A673 (cell line): Measurements from ENCODE around the gene PSMB3. TPM values are rescaled to one million over a fixed set of nuclear protein-coding genes. Genes with fewer than 3 reads are reported as not detected.

Experiments
- BruUV-seq: library from RNA; stranded (reverse); fragments of 400-500 nt; replicated peaks from 2 replicates; lab custom pipeline; 2021; lab: Mats Ljungman, UMichigan
- CTCF ChIA-PET: fragments of 300-600 bp; sonication (Branson Sonifier 250); formaldehyde crosslinking; loops from one replicate; lab custom pipeline; 2022; ENCODE audit warnings: antibody characterized with exemption; lab: Charles Lee
- POLR2A ChIA-PET: fragments of 300-600 bp; sonication (Branson Sonifier 250); formaldehyde crosslinking; loops from one replicate; lab custom pipeline; 2022; ENCODE audit warnings: antibody characterized with exemption; ENCODE audit not compliant: low non-redundant PET; lab: Charles Lee
- DNase-seq: peaks from one replicate; pipeline ENCODE4 v3.0.0-alpha.2; 2015; ENCODE audit warnings: low spot score
- H3K27ac ChIP-seq: fragments of 200-600 bp; sonication (generic); 2 replicates; pipeline ENCODE4 v1.5.1; 2016; ENCODE audit warnings: mixed run types, low read depth, mild to moderate bottlenecking, mixed read lengths, antibody characterized with exemption, low read length; ENCODE audit not compliant: poor library complexity, severe bottlenecking
- H3K27me3 ChIP-seq: fragments of 200-600 bp; sonication (generic); replicated peaks from 2 replicates; pipeline ENCODE4 v1.6.1; 2017; ENCODE audit warnings: mixed run types, low read depth, mild to moderate bottlenecking, mixed read lengths, antibody characterized with exemption, low read length; ENCODE audit not compliant: insufficient read depth, poor library complexity
- H3K36me3 ChIP-seq: fragments of 200-600 bp; sonication (generic); 2 replicates; pipeline ENCODE4 v1.6.1; 2016; ENCODE audit warnings: mixed run types, mild to moderate bottlenecking, mixed read lengths, antibody characterized with exemption, low read length; ENCODE audit not compliant: insufficient read depth, poor library complexity, severe bottlenecking
- H3K4me1 ChIP-seq: fragments of 200-600 bp; sonication (generic); 2 replicates; pipeline ENCODE4 v1.6.1; 2017; ENCODE audit warnings: mixed run types, mild to moderate bottlenecking, mixed read lengths, antibody characterized with exemption, low read length; ENCODE audit not compliant: insufficient read depth, poor library complexity, severe bottlenecking
- H3K4me3 ChIP-seq: fragments of 200-600 bp; sonication (generic); 2 replicates; pipeline ENCODE4 v1.5.1; 2016; ENCODE audit warnings: low read depth, mixed run types, mild to moderate bottlenecking, mixed read lengths, low read length; ENCODE audit not compliant: poor library complexity, severe bottlenecking
- H3K9me3 ChIP-seq: fragments of 200-600 bp; sonication (generic); 2 replicates; pipeline ENCODE4 v1.6.1; 2016; ENCODE audit warnings: mixed run types, low read depth, mild to moderate bottlenecking, mixed read lengths, antibody characterized with exemption, low read length; ENCODE audit not compliant: poor library complexity, severe bottlenecking
- EZH2 ChIP-seq: fragments of 200-600 bp; sonication (generic); IDR thresholded peaks from 2 replicates; pipeline ENCODE4 v1.6.1; 2017; ENCODE audit warnings: borderline replicate concordance, low read depth, mild to moderate bottlenecking, mixed read lengths, antibody characterized with exemption, low read length; ENCODE audit not compliant: poor library complexity, severe bottlenecking
- intact Hi-C: fragments of 100-400 bp; cut with micrococcal nuclease; formaldehyde crosslinking; loops from one replicate; pipeline ENCODE4 v1.10.0; 2022; ENCODE audit not compliant: unreplicated experiment
- total RNA-seq: library from RNA; stranded (reverse); gene quantifications from 2 replicates; pipeline ENCODE4 v1.2.3, GENCODE V29; 2021
- TF ChIP-seq, protein P1 (sequence below): fragments of 300-800, 200-600 bp; sonication (generic); conservative IDR thresholded peaks from 2 replicates; pipeline ENCODE4 v1.5.1; 2017; ENCODE audit warnings: low read depth, mild to moderate bottlenecking, antibody characterized with exemption, low read length, moderate library complexity, mixed read lengths

Gene PSMB3
- total RNA-seq, 1 experiment from 2014 or later = 217 TPM

- Histone ChIP-seq H3K27ac (no peak overlapping the region), H3K4me3 (no peak overlapping the region), H3K36me3 (peaks cover 3% of the 10 kb centered on the region), H3K27me3 (no peaks in the 10 kb centered on the region), H3K4me1 (peaks cover 5% of the 10 kb centered on the region), H3K9me3 (no peaks in the 10 kb centered on the region)
- BruUV-seq = no TSS peak
- no peak for DNase-seq
- POLR2A ChIA-PET = no interaction called here
- CTCF ChIA-PET = no interaction called here
- intact Hi-C loops = no loop called here
- no peak for TF ChIP-seq EZH2
Observed at GRCh38 chr17:38738686-38739085, 13.9 kb upstream of the PSMB3 start.

DNA sequence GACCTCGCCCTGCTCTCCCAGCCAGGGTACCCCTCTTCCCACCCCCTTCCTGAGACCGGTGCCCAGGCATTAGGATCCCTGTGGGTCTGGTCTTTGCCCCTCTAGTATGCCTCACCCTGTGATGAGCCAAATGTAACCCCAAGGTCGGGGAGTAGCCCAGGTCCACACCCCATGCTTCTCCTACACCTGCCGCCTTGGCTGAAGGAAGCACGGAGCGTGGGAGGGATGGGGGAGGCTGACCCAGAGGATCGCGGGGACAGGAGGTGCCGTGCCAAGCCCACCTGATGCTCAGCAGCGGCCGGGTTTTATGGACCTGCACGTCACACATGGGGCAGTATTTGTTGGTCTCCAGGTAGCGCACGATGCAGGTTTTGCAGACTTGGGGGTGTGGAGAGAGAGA is 13.2 kb upstream of the PSMB3 start:
- intact Hi-C loops = no loop called here
- ChIA-PET POLR2A (no interaction called here), CTCF (no interaction called here)
- Histone ChIP-seq H3K27me3 (no peaks in the 10 kb centered on the region), H3K9me3 (no peaks in the 10 kb centered on the region), H3K4me1 (peaks cover 5% of the 10 kb centered on the region), H3K27ac (no peak overlapping the region), H3K4me3 (no peak overlapping the region), H3K36me3 (peaks cover 3% of the 10 kb centered on the region)
- DNase-seq = no peak
- no TSS peak for BruUV-seq
- TF ChIP-seq EZH2 = no peak
- TF ChIP-seq, protein P1, sequence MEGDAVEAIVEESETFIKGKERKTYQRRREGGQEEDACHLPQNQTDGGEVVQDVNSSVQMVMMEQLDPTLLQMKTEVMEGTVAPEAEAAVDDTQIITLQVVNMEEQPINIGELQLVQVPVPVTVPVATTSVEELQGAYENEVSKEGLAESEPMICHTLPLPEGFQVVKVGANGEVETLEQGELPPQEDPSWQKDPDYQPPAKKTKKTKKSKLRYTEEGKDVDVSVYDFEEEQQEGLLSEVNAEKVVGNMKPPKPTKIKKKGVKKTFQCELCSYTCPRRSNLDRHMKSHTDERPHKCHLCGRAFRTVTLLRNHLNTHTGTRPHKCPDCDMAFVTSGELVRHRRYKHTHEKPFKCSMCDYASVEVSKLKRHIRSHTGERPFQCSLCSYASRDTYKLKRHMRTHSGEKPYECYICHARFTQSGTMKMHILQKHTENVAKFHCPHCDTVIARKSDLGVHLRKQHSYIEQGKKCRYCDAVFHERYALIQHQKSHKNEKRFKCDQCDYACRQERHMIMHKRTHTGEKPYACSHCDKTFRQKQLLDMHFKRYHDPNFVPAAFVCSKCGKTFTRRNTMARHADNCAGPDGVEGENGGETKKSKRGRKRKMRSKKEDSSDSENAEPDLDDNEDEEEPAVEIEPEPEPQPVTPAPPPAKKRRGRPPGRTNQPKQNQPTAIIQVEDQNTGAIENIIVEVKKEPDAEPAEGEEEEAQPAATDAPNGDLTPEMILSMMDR = no peak

- H3K4me1 ChIP-seq = peaks cover 5% of the 10 kb centered on the region
- TF ChIP-seq, protein P1 = no peak
- no peak for TF ChIP-seq EZH2
- intact Hi-C loops = no loop called here
- no TSS peak for BruUV-seq
- POLR2A ChIA-PET = no interaction called here
- DNase-seq = no peak
- H3K36me3 ChIP-seq = peaks cover 3% of the 10 kb centered on the region
- CTCF ChIA-PET = interaction anchor here (0.5 kb wide), 1 partner anchor 341 kb away, joined by 4 read pairs; no protein-coding TSS in a partner anchor
- H3K27me3 ChIP-seq = no peaks in the 10 kb centered on the region
- H3K9me3 ChIP-seq = no peaks in the 10 kb centered on the region
- H3K4me3 ChIP-seq = no peak overlapping the region
- H3K27ac ChIP-seq = no peak overlapping the region
Observed at GRCh38 chr17:38740044-38740443, 12.5 kb upstream of the PSMB3 start.

DNA sequence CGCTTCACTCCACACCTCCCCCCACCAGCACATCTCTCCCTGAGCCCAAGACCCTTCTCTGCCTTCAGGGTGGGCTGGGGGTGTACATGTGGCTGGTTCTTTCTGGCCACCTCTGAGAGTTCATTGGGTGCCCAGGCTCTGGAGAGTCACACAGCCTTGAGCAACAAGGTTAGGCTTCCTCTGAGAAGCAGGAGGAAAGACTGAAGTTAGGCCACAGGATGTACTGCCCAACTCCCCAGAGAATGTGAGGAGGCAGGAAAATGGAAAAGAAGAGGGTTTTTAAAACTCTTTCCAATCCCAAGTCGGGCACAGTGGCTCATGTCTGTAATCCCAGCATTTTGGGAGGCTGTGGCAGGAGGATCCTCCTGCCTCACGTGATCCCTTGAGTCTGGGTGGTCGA is 11.7 kb upstream of the PSMB3 start:
- TF ChIP-seq, protein P1 = no peak
- no peak for TF ChIP-seq EZH2
- CTCF ChIA-PET = no interaction called here
- H3K36me3 ChIP-seq = peaks cover 3% of the 10 kb centered on the region
- no peak overlapping the region for H3K27ac ChIP-seq
- intact Hi-C loops = no loop called here
- no peaks in the 10 kb centered on the region for H3K9me3 ChIP-seq
- no peak for DNase-seq
- H3K27me3 ChIP-seq = no peaks in the 10 kb centered on the region
- H3K4me1 ChIP-seq = peaks cover 10% of the 10 kb centered on the region
- POLR2A ChIA-PET = no interaction called here
- no peak overlapping the region for H3K4me3 ChIP-seq
- BruUV-seq = no TSS peak
